ENCODE measurements around the gene GSDMA.

GRCh38 chr17:39981207-39981741 lies 18.5 kb downstream of the GSDMA start:
- TF ChIP-seq CTCF (IDR thresholded peaks at IDR 0.05; ENCODE audit: low read depth, low read length, missing input control) (no peak), FOXA1 (IDR thresholded peaks at IDR 0.05) (no peak), YY1 (IDR thresholded peaks at IDR 0.05) (no peak), EGR1 (IDR thresholded peaks at IDR 0.05; ENCODE audit: low read depth in 2 of 2) (no peak), TAF1 (conservative IDR thresholded peaks at IDR 0.05) (no peak), REST (IDR thresholded peaks at IDR 0.05) (no peak), RXRA (IDR thresholded peaks at IDR 0.05) (no peak), RAD21 (IDR thresholded peaks at IDR 0.05) (no peak), JUND (IDR thresholded peaks at IDR 0.05) (no peak), ZBTB33 (IDR thresholded peaks at IDR 0.05) (no peak), HNF4G (IDR thresholded peaks at IDR 0.05) (no peak), HNF4A (conservative IDR thresholded peaks at IDR 0.05) (no peak)
- TF ChIP-seq, protein P1, sequence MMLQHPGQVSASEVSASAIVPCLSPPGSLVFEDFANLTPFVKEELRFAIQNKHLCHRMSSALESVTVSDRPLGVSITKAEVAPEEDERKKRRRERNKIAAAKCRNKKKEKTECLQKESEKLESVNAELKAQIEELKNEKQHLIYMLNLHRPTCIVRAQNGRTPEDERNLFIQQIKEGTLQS (IDR thresholded peaks at IDR 0.05), result no peak
- TF ChIP-seq, protein P2, sequence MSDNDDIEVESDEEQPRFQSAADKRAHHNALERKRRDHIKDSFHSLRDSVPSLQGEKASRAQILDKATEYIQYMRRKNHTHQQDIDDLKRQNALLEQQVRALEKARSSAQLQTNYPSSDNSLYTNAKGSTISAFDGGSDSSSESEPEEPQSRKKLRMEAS (IDR thresholded peaks at IDR 0.05), result no peak
